SK-N-SH treated with all-trans-retinoic acid at 6 μM for 48 hours (cell line): Measurements from ENCODE around the gene RHAG.

Experiments used
- CREB5 ChIP-seq: fragments of 250-450 bp; sonication (Bioruptor Pico); IDR thresholded peaks from 2 replicates; pipeline ENCODE4 v1.5.1; 2020; ENCODE audit warnings: low read depth, mild to moderate bottlenecking, moderate library complexity
- CSDC2 ChIP-seq: fragments of 250-450 bp; sonication (Bioruptor Pico); IDR thresholded peaks from 2 replicates; pipeline ENCODE4 v1.5.0; 2020; ENCODE audit warnings: mild to moderate bottlenecking, moderate library complexity
- CSRNP3 ChIP-seq: fragments of 250-450 bp; sonication (Bioruptor Pico); IDR thresholded peaks from 2 replicates; pipeline ENCODE4 v1.5.1; 2021; ENCODE audit warnings: mild to moderate bottlenecking, moderate library complexity
- GLIS3 ChIP-seq: fragments of 250-450 bp; sonication (Bioruptor Pico); IDR thresholded peaks from 2 replicates; pipeline ENCODE4 v1.5.0; 2020; ENCODE audit warnings: mild to moderate bottlenecking, moderate library complexity
- ISL1 ChIP-seq: fragments of 250-450 bp; sonication (Bioruptor Pico); IDR thresholded peaks from 2 replicates; pipeline ENCODE4 v2.1.2; 2022; ENCODE audit warnings: mild to moderate bottlenecking, moderate library complexity
- OSR1 ChIP-seq: fragments of 250-450 bp; sonication (Bioruptor Pico); IDR thresholded peaks from 2 replicates; pipeline ENCODE4 v1.8.0; 2022; ENCODE audit warnings: moderate library complexity, mild to moderate bottlenecking, inconsistent platforms
- ZFP30 ChIP-seq: fragments of 450-650 bp; formaldehyde crosslinking; IDR thresholded peaks from 2 replicates; pipeline ENCODE4 v1.5.0; 2022; ENCODE audit warnings: mild to moderate bottlenecking, moderate library complexity
- ZNF70 ChIP-seq: fragments of 450-650 bp; formaldehyde crosslinking; IDR thresholded peaks from 2 replicates; pipeline ENCODE4 v1.5.0; 2020; ENCODE audit warnings: mild to moderate bottlenecking, moderate library complexity
- ZNF8 ChIP-seq: fragments of 450-650 bp; formaldehyde crosslinking; IDR thresholded peaks from 2 replicates; pipeline ENCODE4 v1.5.0; 2020; ENCODE audit warnings: mild to moderate bottlenecking, moderate library complexity

GRCh38 chr6:49634836-49635218, 1.8 kb downstream of the RHAG start:
- TF ChIP-seq ZNF70 (CRISPR knock-in tag) (no peak), ZNF8 (CRISPR knock-in tag) (no peak), CSRNP3 (no peak), CSDC2 (CRISPR knock-in tag) (no peak), GLIS3 (CRISPR knock-in tag) (no peak), CREB5 (no peak), ZFP30 (CRISPR knock-in tag) (no peak), ISL1 (CRISPR knock-in tag) (no peak), OSR1 (no peak)
